GM12878 (cell line): Measurements from ENCODE around the gene SYN1. TPM values are rescaled to one million over a fixed set of nuclear protein-coding genes. Genes with fewer than 3 reads are reported as not detected.

Experiments used
- ATAC-seq: fragments of 200-7000 bp; cut with Tn5 transposase; 3 replicates; pipeline ENCODE4 v1.9.1; 2020; ENCODE audit warnings: mild to moderate bottlenecking, moderate library complexity
- BruUV-seq: library from RNA; stranded (reverse); fragments of 400-500 nt; replicated peaks from 2 replicates; lab custom pipeline; 2021; lab: Mats Ljungman, UMichigan
- CTCF ChIA-PET: fragments of 300-600 bp; sonication (Branson Sonifier 250); formaldehyde crosslinking; extraction: SDS; loops from one replicate; lab custom pipeline; 2021; ENCODE audit warnings: inconsistent platforms; lab: Yijun Ruan, JAX
- POLR2A ChIA-PET: fragments of 350-600 bp; formaldehyde crosslinking; extraction: SDS; loops from one replicate; lab custom pipeline; 2021; ENCODE audit warnings: inconsistent platforms; lab: Charles Lee
- RAD21 ChIA-PET: fragments of 300-600 bp; sonication (Branson Sonifier 250); formaldehyde crosslinking; loops from one replicate; lab custom pipeline; 2023; ENCODE audit warnings: antibody characterized with exemption; ENCODE audit not compliant: unreplicated experiment; lab: Charles Lee
- SMC1A ChIA-PET: fragments of 300-600 bp; sonication (Branson Sonifier 250); formaldehyde crosslinking; loops from one replicate; lab custom pipeline; 2023; ENCODE audit not compliant: unreplicated experiment, uncharacterized antibody; lab: Charles Lee
- DNase-seq: peaks from one replicate; pipeline ENCODE4 v3.0.0-alpha.2; 2011; ENCODE audit warnings: low read depth, low spot score
- FAIRE-seq: peaks from 3 replicates; lab custom pipeline; 2011; peaks lifted over from hg19 to GRCh38; lab: Jason Lieb, UNC
- H2AFZ ChIP-seq: 2 replicates; pipeline ENCODE4 v1.6.0; 2011; ENCODE audit warnings: low read depth, low read length, control low read depth; ENCODE audit not compliant: control insufficient read depth
- H3K27ac ChIP-seq: 2 replicates; pipeline ENCODE4 v1.5.1; 2011; ENCODE audit warnings: control low read depth; ENCODE audit not compliant: control insufficient read depth, insufficient read depth
- H3K27me3 ChIP-seq, 2 experiments: replicated peaks in 1 of 2; 2 replicates each; pipeline versions ENCODE4 v1.6.0 to v1.6.1; 2011; ENCODE audit warnings: low read length in 1 of 2; ENCODE audit not compliant: control insufficient read depth in 2 of 2, insufficient read depth in 2 of 2
- H3K36me3 ChIP-seq, 2 experiments: 2 replicates each; pipeline ENCODE4 v1.5.1; 2011; ENCODE audit warnings: low read length in 1 of 2; ENCODE audit not compliant: control insufficient read depth in 2 of 2, insufficient read depth in 2 of 2
- H3K4me1 ChIP-seq: 2 replicates; pipeline ENCODE4 v1.6.1; 2011; ENCODE audit warnings: mild to moderate bottlenecking, low read length, moderate library complexity, mixed read lengths; ENCODE audit not compliant: control insufficient read depth, insufficient read depth
- H3K4me2 ChIP-seq: 2 replicates; pipeline ENCODE4 v1.6.0; 2011; ENCODE audit warnings: control low read depth; ENCODE audit not compliant: control insufficient read depth, insufficient read depth
- H3K4me3 ChIP-seq: fragments of 200-600 bp; sonication (generic); 2 replicates; pipeline ENCODE4 v1.5.1; 2016
- H3K79me2 ChIP-seq: 2 replicates; pipeline ENCODE4 v1.6.0; 2011; ENCODE audit warnings: low read length; ENCODE audit not compliant: control insufficient read depth, insufficient read depth
- H3K9ac ChIP-seq: 2 replicates; pipeline ENCODE4 v1.8.0; 2011; ENCODE audit warnings: low read length, control low read depth, mixed read lengths; ENCODE audit not compliant: control insufficient read depth, insufficient read depth
- H3K9me3 ChIP-seq: replicated peaks from 3 replicates; pipeline ENCODE4 v1.5.1; 2011; ENCODE audit warnings: mild to moderate bottlenecking, low read length; ENCODE audit not compliant: control insufficient read depth, insufficient read depth
- H4K20me1 ChIP-seq: 2 replicates; pipeline ENCODE4 v1.6.0; 2011; ENCODE audit not compliant: control insufficient read depth, insufficient read depth
- ATF7 ChIP-seq: fragments of 450-650 bp; IDR thresholded peaks from 2 replicates; pipeline ENCODE4 v1.6.1; 2016; ENCODE audit warnings: low read depth, mild to moderate bottlenecking
- CTCF ChIP-seq, 3 experiments: IDR thresholded peaks in 2 of 3; conservative IDR thresholded peaks in 1 of 3; 2 replicates each; pipeline ENCODE4 v1.5.1; 2011; ENCODE audit warnings: low read depth in 3 of 3, low read length in 3 of 3, mild to moderate bottlenecking in 3 of 3, control low read depth in 2 of 3, moderate library complexity in 2 of 3, inconsistent platforms in 1 of 3, mixed read lengths in 1 of 3; ENCODE audit not compliant: control insufficient read depth in 2 of 3, insufficient read depth in 1 of 3; ENCODE audit errors: extremely low read depth in 1 of 3
- DPF2 ChIP-seq: fragments of 450-650 bp; IDR thresholded peaks from 2 replicates; pipeline ENCODE4 v1.6.1; 2017; ENCODE audit warnings: mild to moderate bottlenecking
- FOS ChIP-seq: IDR thresholded peaks from 3 replicates; pipeline ENCODE4 v1.6.1; 2011; ENCODE audit warnings: borderline replicate concordance; ENCODE audit not compliant: insufficient read length; ENCODE audit errors: extremely low read depth
- FOXK2 ChIP-seq: fragments of 450-650 bp; IDR thresholded peaks from 2 replicates; pipeline ENCODE4 v1.6.1; 2017; ENCODE audit warnings: mild to moderate bottlenecking, moderate library complexity
- HDGF ChIP-seq: fragments of 450-650 bp; IDR thresholded peaks from 2 replicates; pipeline ENCODE4 v1.6.1; 2016; ENCODE audit warnings: antibody characterized with exemption
- KDM1A ChIP-seq: fragments of 200-600 bp; sonication (generic); IDR thresholded peaks from 2 replicates; pipeline ENCODE4 v1.6.1; 2016; ENCODE audit warnings: borderline replicate concordance
- KLF5 ChIP-seq: fragments of 450-650 bp; IDR thresholded peaks from 2 replicates; pipeline ENCODE4 v1.6.1; 2014; ENCODE audit warnings: mild to moderate bottlenecking; ENCODE audit not compliant: partially characterized antibody
- PML ChIP-seq: IDR thresholded peaks from 2 replicates; pipeline ENCODE4 v1.6.1; 2012; ENCODE audit warnings: low read length, inconsistent platforms
- RCOR1 ChIP-seq: conservative IDR thresholded peaks from 2 replicates; pipeline ENCODE4 v1.6.1; 2012; ENCODE audit warnings: low read depth, low read length, improper control_type of control experiment
- RELA ChIP-seq: fragments of 450-650 bp; IDR thresholded peaks from 2 replicates; pipeline ENCODE4 v1.8.0; 2014; ENCODE audit warnings: borderline replicate concordance; ENCODE audit not compliant: partially characterized antibody
- ZBED1 ChIP-seq: IDR thresholded peaks from 2 replicates; pipeline ENCODE4 v1.6.1; 2016; ENCODE audit warnings: borderline replicate concordance
- ZNF207 ChIP-seq: fragments of 450-650 bp; IDR thresholded peaks from 2 replicates; pipeline ENCODE4 v1.6.1; 2014; ENCODE audit warnings: antibody characterized with exemption, mild to moderate bottlenecking, borderline replicate concordance
- WGBS: methylation state at CpG from one replicate; pipeline ENCODE4 v1.1.6; 2016; ENCODE audit warnings: low lambda C conversion rate; ENCODE audit not compliant: insufficient replicate concordance, insufficient coverage; ENCODE audit errors: missing lambda C conversion rate; 5-methylcytosine and 5-hydroxymethylcytosine counted together
- in situ Hi-C: fragments of 300-500 bp; cut with MboI; formaldehyde crosslinking; loops from 9 replicates; pipeline ENCODE4 v1.14.3; 2018; ENCODE audit warnings: mixed read lengths
- intact Hi-C: fragments of 100-400 bp; cut with micrococcal nuclease; formaldehyde crosslinking; loops from one replicate; pipeline ENCODE4 v1.14.2; 2022; ENCODE audit not compliant: unreplicated experiment
- polyA plus RNA-seq, 11 experiments: library from polyadenylated mRNA; depleted of rRNA in 4 of 11; unstranded in 6 of 11; stranded (reverse) in 5 of 11; fragments of >200 nt; fragmentation: Nextera tagmentation in 4 of 11; fragmentation: Illumina TruSeq in 1 of 11; extraction: Ambion mirVana in 4 of 11; extraction: Trizol in 1 of 11; gene quantifications; 1 replicate in 1 of 11; 2 replicates in 10 of 11; pipeline versions ENCODE4 v1.2.1 to v1.2.3, GENCODE V29; 2011 to 2016; ENCODE audit warnings: inconsistent platforms in 2 of 11, missing spikeins in 2 of 11, low read depth in 1 of 11
- total RNA-seq, 4 experiments: library from RNA; depleted of rRNA in 3 of 4; stranded (reverse); fragments of >200 nt in 3 of 4; fragmentation: Illumina TruSeq in 1 of 4; extraction: Trizol in 1 of 4; gene quantifications; 2 replicates each; pipeline versions ENCODE4 v1.2.1 to v1.2.3, GENCODE V29; 2013 to 2021
- TF ChIP-seq, protein P1 (sequence below): fragments of 150-350 bp; IDR thresholded peaks from 2 replicates; pipeline ENCODE4 v1.6.1; 2016; ENCODE audit warnings: low read depth, low read length

SYN1 gene
- total and polyA plus RNA-seq, 10 of the 15 experiments (the other 5 are each of a cell fraction or from before 2014, with no cell fraction given), result 0.09 to 0.57 (median 0.16) TPM; not detected in 3

- Histone ChIP-seq H3K9ac (no peak overlapping the region), H3K27me3 (no peaks in the 10 kb centered on the region), H3K4me2 (no peak overlapping the region), H3K36me3 (no peaks in the 10 kb centered on the region), H3K27ac (no peak overlapping the region), H3K4me3 (no peak overlapping the region), H2AFZ (no peak overlapping the region), H3K9me3 (no peaks in the 10 kb centered on the region; the same call in 2 of the 3 replicates), H3K4me1 (no peaks in the 10 kb centered on the region), H3K79me2 (no peaks in the 10 kb centered on the region), H4K20me1 (no peaks in the 10 kb centered on the region)
- DNase-seq (no peak), ATAC-seq (no peak), FAIRE-seq (no peak)
- CTCF ChIA-PET, result interaction anchor here (1.5 kb wide), 1 partner anchor 9 kb away, joined by 4 read pairs; no protein-coding TSS in a partner anchor
- POLR2A ChIA-PET, result no interaction called here
- in situ Hi-C loops (no loop called here), intact Hi-C loops (no loop called here)
- SMC1A ChIA-PET, result no interaction called here
- RAD21 ChIA-PET, result no interaction called here
- no TSS peak for BruUV-seq
- WGBS, result 0% methylated on average over 1 of the region's 1 CpG
- TF ChIP-seq FOS (no peak), KDM1A (no peak), HDGF (no peak), FOXK2 (no peak), DPF2 (no peak)
Measured at GRCh38 chrX:47595716-47596251, 23.9 kb downstream of the SYN1 start.

GRCh38 chrX:47593522-47593921 lies 26.1 kb downstream of the SYN1 start:
- no peaks in the 10 kb centered on the region; the same call in 2 of the 3 replicates for H3K9me3 ChIP-seq
- no peak overlapping the region for H3K4me3 ChIP-seq
- DNase-seq, result no peak
- no peak overlapping the region for H3K4me2 ChIP-seq
- no peaks in the 10 kb centered on the region for H3K79me2 ChIP-seq
- H3K9ac ChIP-seq, result no peak overlapping the region
- H3K27me3 ChIP-seq, result no peaks in the 10 kb centered on the region
- no peaks in the 10 kb centered on the region for H4K20me1 ChIP-seq
- no peak for ATAC-seq
- CTCF ChIA-PET, result no interaction called here
- no peak overlapping the region for H3K27ac ChIP-seq
- intact Hi-C loops (no loop called here), in situ Hi-C loops (no loop called here)
- H3K36me3 ChIP-seq, result no peaks in the 10 kb centered on the region
- no peak overlapping the region for H2AFZ ChIP-seq
- SMC1A ChIA-PET, result interaction anchor here (0.6 kb wide), 1 partner anchor 85 kb away, joined by 3 read pairs; no protein-coding TSS in a partner anchor
- 1% methylated on average over 4 of the region's 4 CpGs for WGBS
- FAIRE-seq, result no peak
- RAD21 ChIA-PET, result no interaction called here
- no TSS peak for BruUV-seq
- no peaks in the 10 kb centered on the region for H3K4me1 ChIP-seq
- POLR2A ChIA-PET, result interaction anchor here (0.7 kb wide), 1 partner anchor 17 kb away, joined by 3 read pairs; no protein-coding TSS in a partner anchor
- TF ChIP-seq RCOR1 (no peak), PML (no peak), CTCF (IDR thresholded peaks at IDR 0.05 in 2 of 3, conservative IDR thresholded peaks at IDR 0.05 in 1 of 3; ENCODE audit: control insufficient read depth in 2 of 3, extremely low read depth in 1 of 3, insufficient read depth in 1 of 3, low read depth in 3 of 3, low read length in 3 of 3) (no peak), FOS (no peak), ATF7 (no peak), ZBED1 (no peak), RELA (no peak), KLF5 (no peak), ZNF207 (no peak), FOXK2 (no peak)
- TF ChIP-seq, protein P1, sequence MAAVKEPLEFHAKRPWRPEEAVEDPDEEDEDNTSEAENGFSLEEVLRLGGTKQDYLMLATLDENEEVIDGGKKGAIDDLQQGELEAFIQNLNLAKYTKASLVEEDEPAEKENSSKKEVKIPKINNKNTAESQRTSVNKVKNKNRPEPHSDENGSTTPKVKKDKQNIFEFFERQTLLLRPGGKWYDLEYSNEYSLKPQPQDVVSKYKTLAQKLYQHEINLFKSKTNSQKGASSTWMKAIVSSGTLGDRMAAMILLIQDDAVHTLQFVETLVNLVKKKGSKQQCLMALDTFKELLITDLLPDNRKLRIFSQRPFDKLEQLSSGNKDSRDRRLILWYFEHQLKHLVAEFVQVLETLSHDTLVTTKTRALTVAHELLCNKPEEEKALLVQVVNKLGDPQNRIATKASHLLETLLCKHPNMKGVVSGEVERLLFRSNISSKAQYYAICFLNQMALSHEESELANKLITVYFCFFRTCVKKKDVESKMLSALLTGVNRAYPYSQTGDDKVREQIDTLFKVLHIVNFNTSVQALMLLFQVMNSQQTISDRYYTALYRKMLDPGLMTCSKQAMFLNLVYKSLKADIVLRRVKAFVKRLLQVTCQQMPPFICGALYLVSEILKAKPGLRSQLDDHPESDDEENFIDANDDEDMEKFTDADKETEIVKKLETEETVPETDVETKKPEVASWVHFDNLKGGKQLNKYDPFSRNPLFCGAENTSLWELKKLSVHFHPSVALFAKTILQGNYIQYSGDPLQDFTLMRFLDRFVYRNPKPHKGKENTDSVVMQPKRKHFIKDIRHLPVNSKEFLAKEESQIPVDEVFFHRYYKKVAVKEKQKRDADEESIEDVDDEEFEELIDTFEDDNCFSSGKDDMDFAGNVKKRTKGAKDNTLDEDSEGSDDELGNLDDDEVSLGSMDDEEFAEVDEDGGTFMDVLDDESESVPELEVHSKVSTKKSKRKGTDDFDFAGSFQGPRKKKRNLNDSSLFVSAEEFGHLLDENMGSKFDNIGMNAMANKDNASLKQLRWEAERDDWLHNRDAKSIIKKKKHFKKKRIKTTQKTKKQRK, result no peak
